PC-3 (cell line): ENCODE data around the gene KLHDC1. TPM values are rescaled to one million over a fixed set of nuclear protein-coding genes. Genes with fewer than 3 reads are reported as not detected.

Experiments used
- ATAC-seq: fragments of 200-7000 bp; cut with Tn5 transposase; 2 replicates; pipeline ENCODE4 v1.9.1; 2020; ENCODE audit warnings: mild to moderate bottlenecking, moderate library complexity
- BruUV-seq: library from RNA; stranded (reverse); fragments of 400-500 nt; replicated peaks from 2 replicates; lab custom pipeline; 2021; lab: Mats Ljungman, UMichigan
- CTCF ChIA-PET: fragments of 300-600 bp; sonication (Branson Sonifier 250); formaldehyde crosslinking; loops from one replicate; lab custom pipeline; 2022; ENCODE audit warnings: antibody characterized with exemption; lab: Charles Lee
- POLR2A ChIA-PET: fragments of 300-600 bp; sonication (Branson Sonifier 250); formaldehyde crosslinking; loops from one replicate; lab custom pipeline; 2022; ENCODE audit warnings: antibody characterized with exemption; ENCODE audit not compliant: unreplicated experiment; lab: Charles Lee
- DNase-seq: peaks from one replicate; pipeline ENCODE4 v3.0.0-alpha.2; 2015
- H2AFZ ChIP-seq: fragments of 300-600 bp; sonication (generic); 2 replicates; pipeline ENCODE4 v1.6.0; 2016; ENCODE audit warnings: antibody characterized with exemption, low read length
- H3F3A ChIP-seq: fragments of 300-600 bp; sonication (generic); one replicate; pipeline ENCODE4 v1.6.0; 2017; ENCODE audit warnings: antibody characterized with exemption, low read length, control low read depth, mild to moderate bottlenecking; ENCODE audit not compliant: unreplicated experiment
- H3K27ac ChIP-seq: fragments of 300-600 bp; sonication (generic); 2 replicates; pipeline ENCODE4 v1.5.1; 2016; ENCODE audit warnings: mild to moderate bottlenecking, low read length
- H3K27me3 ChIP-seq: fragments of 300-600 bp; sonication (generic); 2 replicates; pipeline ENCODE4 v1.6.1; 2016; ENCODE audit warnings: low read length, mixed read lengths
- H3K36me3 ChIP-seq: fragments of 300-600 bp; sonication (generic); 2 replicates; pipeline ENCODE4 v1.6.1; 2016; ENCODE audit warnings: low read depth, mixed run types, low read length, mixed read lengths
- H3K4me1 ChIP-seq: fragments of 300-600 bp; sonication (generic); 2 replicates; pipeline ENCODE4 v1.5.1; 2016; ENCODE audit warnings: low read length; ENCODE audit not compliant: insufficient read depth
- H3K4me2 ChIP-seq: fragments of 300-600 bp; sonication (generic); 2 replicates; pipeline ENCODE4 v1.6.0; 2016; ENCODE audit warnings: low read length
- H3K4me3 ChIP-seq: fragments of 300-600 bp; sonication (generic); 2 replicates; pipeline ENCODE4 v1.5.1; 2016; ENCODE audit warnings: mild to moderate bottlenecking, low read length, mixed read lengths
- H3K79me2 ChIP-seq: fragments of 300-600 bp; sonication (generic); 2 replicates; pipeline ENCODE4 v1.6.1; 2017; ENCODE audit warnings: low read length, mixed read lengths
- H3K9ac ChIP-seq: fragments of 300-600 bp; sonication (generic); 2 replicates; pipeline ENCODE4 v1.6.0; 2016; ENCODE audit warnings: mild to moderate bottlenecking, low read length
- H3K9me2 ChIP-seq: fragments of 300-600 bp; sonication (generic); replicated peaks from 2 replicates; pipeline ENCODE4 v1.6.1; 2016; ENCODE audit warnings: mixed run types, low read length, mixed read lengths
- H3K9me3 ChIP-seq: fragments of 300-600 bp; sonication (generic); 2 replicates; pipeline ENCODE4 v1.6.1; 2016; ENCODE audit warnings: low read length, mixed read lengths
- H4K20me1 ChIP-seq: fragments of 300-600 bp; sonication (generic); 2 replicates; pipeline ENCODE4 v1.6.1; 2016; ENCODE audit warnings: low read length, mixed read lengths
- CTCF ChIP-seq: fragments of 300-600 bp; sonication (generic); conservative IDR thresholded peaks from 2 replicates; pipeline ENCODE4 v1.5.1; 2017; ENCODE audit warnings: antibody characterized with exemption, low read depth, mild to moderate bottlenecking, low read length
- EZH2 ChIP-seq: fragments of 300-600 bp; sonication (generic); IDR thresholded peaks from one replicate; pipeline ENCODE4 v1.6.1; 2017; ENCODE audit warnings: antibody characterized with exemption, mild to moderate bottlenecking, low read length; ENCODE audit not compliant: unreplicated experiment
- EZH2phosphoT487 ChIP-seq: fragments of 300-600 bp; sonication (generic); IDR thresholded peaks from 2 replicates; pipeline ENCODE4 v1.6.1; 2018; ENCODE audit warnings: mild to moderate bottlenecking, antibody characterized with exemption, low read length, borderline replicate concordance
- intact Hi-C: fragments of 100-400 bp; cut with micrococcal nuclease; formaldehyde crosslinking; loops from 2 replicates; pipeline ENCODE4 v1.9.0; 2023
- total RNA-seq: library from RNA; depleted of rRNA; stranded (reverse); fragments of >200 nt; gene quantifications from 2 replicates; pipeline ENCODE4 v1.2.3, GENCODE V29; 2014

KLHDC1 gene
- total RNA-seq, 1 experiment from 2014 or later, result 0.07 TPM

DNA sequence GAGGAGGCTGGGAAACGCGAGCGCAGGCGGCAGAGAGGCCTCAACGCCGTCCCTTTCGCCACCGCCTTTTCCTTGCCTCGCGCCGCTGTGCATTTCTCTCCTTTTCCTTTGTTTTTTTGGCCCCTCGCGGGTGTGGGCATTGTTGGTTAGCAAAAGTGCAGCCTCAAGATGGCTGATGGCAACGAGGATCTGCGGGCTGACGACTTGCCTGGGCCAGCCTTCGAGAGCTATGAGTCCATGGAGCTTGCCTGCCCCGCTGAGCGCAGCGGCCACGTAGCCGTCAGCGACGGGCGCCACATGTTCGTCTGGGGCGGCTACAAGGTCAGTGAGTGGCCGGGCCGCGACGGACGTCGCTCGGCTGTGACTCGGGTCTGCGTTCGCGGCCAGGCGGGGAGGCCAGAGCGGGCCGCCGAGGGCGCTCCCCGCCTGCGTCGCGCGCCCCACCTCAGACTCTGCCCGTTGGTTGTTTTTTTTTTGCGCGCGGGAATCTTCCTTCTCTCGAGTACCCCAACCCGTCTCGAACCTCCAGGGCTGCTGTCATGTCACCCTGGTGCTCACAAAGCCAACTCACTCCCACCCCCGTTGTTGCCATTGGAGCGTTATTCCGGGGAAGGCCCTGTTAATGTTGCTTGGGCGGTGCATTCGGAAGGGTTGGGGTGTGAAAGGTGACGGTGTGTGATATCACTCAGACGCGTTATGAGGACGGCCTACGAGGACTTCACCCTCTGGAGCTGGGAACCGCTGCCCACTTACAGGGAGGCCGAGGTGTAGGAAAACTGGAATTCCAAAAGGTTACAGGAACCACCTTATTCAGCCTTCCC lies 75.6 kb downstream of the KLHDC1 start:
- ChIA-PET CTCF (interaction anchor here (0.5 to 2.6 kb wide), 6 partner anchors 94 to 972 kb away, joined by 3 to 21 read pairs (median 10); no protein-coding TSS in a partner anchor), POLR2A (interaction anchor here (0.5 to 1.5 kb wide), 9 partner anchors 32 to 564 kb away, joined by 3 to 25 read pairs (median 4); partner anchors contain the start of genes DNAAF2, MGAT2, POLE2 and RPL36AL)
- H3K36me3 ChIP-seq, result no peaks in the 10 kb centered on the region
- peak overlapping the region; percentile 94 for H3K4me3 ChIP-seq
- TF ChIP-seq EZH2phosphoT487 (no peak), EZH2 (no peak)
- no peaks in the 10 kb centered on the region for H3K9me3 ChIP-seq
- intact Hi-C loops, result loop anchor here (5.0 kb wide), 1 partner anchor 339 kb away; no protein-coding TSS in a partner anchor
- no peaks in the 10 kb centered on the region for H3K9me2 ChIP-seq
- TSS peak; percentile 62 for BruUV-seq
- H3K9ac ChIP-seq, result peak overlapping the region; percentile 92
- peaks cover 9% of the 10 kb centered on the region; the same call in 1 of the 2 replicates for H4K20me1 ChIP-seq
- peaks cover 43% of the 10 kb centered on the region for H3K79me2 ChIP-seq
- peak overlapping the region; percentile 94 for H3K4me2 ChIP-seq
- H3F3A ChIP-seq, result no peaks in the 10 kb centered on the region
- H3K27ac ChIP-seq, result peak overlapping the region; percentile 84
- H3K4me1 ChIP-seq, result peaks cover 33% of the 10 kb centered on the region
- peak overlapping the region; percentile 75 for H2AFZ ChIP-seq
- DNase-seq (peak; percentile 54), ATAC-seq (peak; percentile 12)
- no peaks in the 10 kb centered on the region for H3K27me3 ChIP-seq

- H2AFZ ChIP-seq, result peak overlapping the region; percentile 75
- ATAC-seq (peak; percentile 11), DNase-seq (peak; percentile 81)
- no peaks in the 10 kb centered on the region for H3K9me2 ChIP-seq
- H3K36me3 ChIP-seq, result no peaks in the 10 kb centered on the region
- H3K9me3 ChIP-seq, result no peaks in the 10 kb centered on the region
- H3K27me3 ChIP-seq, result no peaks in the 10 kb centered on the region
- peak overlapping the region; percentile 94 for H3K4me2 ChIP-seq
- peaks cover 33% of the 10 kb centered on the region for H3K4me1 ChIP-seq
- TF ChIP-seq EZH2, result no peak
- TF ChIP-seq CTCF, result no peak
- TF ChIP-seq EZH2phosphoT487, result no peak
- CTCF ChIA-PET, result interaction anchor here (0.5 to 1.2 kb wide), 4 partner anchors 93 to 196 kb away, joined by 3 to 18 read pairs (median 10); no protein-coding TSS in a partner anchor
- POLR2A ChIA-PET, result interaction anchor here (0.5 to 2.5 kb wide), 7 partner anchors 76 to 149 kb away, joined by 3 to 20 read pairs (median 6); partner anchors contain the start of genes KLHDC1, MGAT2, NEMF and POLE2
- intact Hi-C loops, result loop anchor here (5.0 kb wide), 1 partner anchor 338 kb away; no protein-coding TSS in a partner anchor
- no TSS peak for BruUV-seq
- H3K27ac ChIP-seq, result peak overlapping the region; percentile 84
- H4K20me1 ChIP-seq, result peaks cover 9% of the 10 kb centered on the region; the same call in 1 of the 2 replicates
- H3K79me2 ChIP-seq, result peaks cover 43% of the 10 kb centered on the region
- no peaks in the 10 kb centered on the region for H3F3A ChIP-seq
- peak overlapping the region; percentile 92 for H3K9ac ChIP-seq
- peak overlapping the region; percentile 94 for H3K4me3 ChIP-seq
These were observed 76.3 kb downstream of the KLHDC1 start for GRCh38 chr14:49769171-49769570.

GRCh38 chr14:49769581-49770211 lies 76.8 kb downstream of the KLHDC1 start:
- Histone ChIP-seq H2AFZ (peak overlapping the region; percentile 75; the same call in 1 of the 2 replicates), H3K36me3 (no peaks in the 10 kb centered on the region), H3K4me2 (peak overlapping the region; percentile 94), H3K4me3 (peak overlapping the region; percentile 94), H3K4me1 (peaks cover 33% of the 10 kb centered on the region), H3K9me3 (no peaks in the 10 kb centered on the region), H3K27me3 (no peaks in the 10 kb centered on the region), H3K79me2 (peaks cover 43% of the 10 kb centered on the region), H3F3A (no peaks in the 10 kb centered on the region), H3K9ac (peak overlapping the region; percentile 92), H4K20me1 (peaks cover 9% of the 10 kb centered on the region; the same call in 1 of the 2 replicates), H3K27ac (peak overlapping the region; percentile 84), H3K9me2 (no peaks in the 10 kb centered on the region)
- ChIA-PET POLR2A (interaction anchor here (0.5 to 2.5 kb wide), 6 partner anchors 77 to 160 kb away, joined by 3 to 20 read pairs (median 7); partner anchors contain the start of genes KLHDC1, MGAT2, NEMF and POLE2), CTCF (interaction anchor here (0.7 to 1.2 kb wide), 3 partner anchors 93 to 145 kb away, joined by 3 to 18 read pairs (median 5); no protein-coding TSS in a partner anchor)
- intact Hi-C loops, result loop anchor here (1.0 to 5.0 kb wide), 4 partner anchors 63 to 338 kb away; no protein-coding TSS in a partner anchor
- TF ChIP-seq CTCF (no peak), EZH2phosphoT487 (no peak), EZH2 (no peak)
- ATAC-seq (no peak), DNase-seq (no peak)
- BruUV-seq, result no TSS peak
